ENCODE data around the gene MFRP. TPM values are rescaled to one million over a fixed set of nuclear protein-coding genes. Genes with fewer than 3 reads are reported as not detected.
A peak's percentile ranks its signal among the peaks of the same experiment; 100 is the strongest.

The MFRP gene
- total RNA-seq, 1 experiment from 2014 or later = not detected

GRCh38 chr11:119376197-119376847, 29.8 kb upstream of the MFRP start:
- H3K27me3 ChIP-seq = no peaks in the 10 kb centered on the region
- DNase-seq = peak; percentile 82 to 86
- H3K9me3 ChIP-seq (replicated peaks) = no peaks in the 10 kb centered on the region
- peak overlapping the region; percentile 40 for H3K4me3 ChIP-seq
- peaks cover 37% of the 10 kb centered on the region for H3K4me1 ChIP-seq
- H3K27ac ChIP-seq = peak overlapping the region; percentile 55
- no peaks in the 10 kb centered on the region for H3K36me3 ChIP-seq

GRCh38 chr11:119375337-119376196, 29.1 kb upstream of the MFRP start:
- H3K4me3 ChIP-seq = peak overlapping the region; percentile 40
- no peaks in the 10 kb centered on the region for H3K9me3 ChIP-seq (replicated peaks)
- no peaks in the 10 kb centered on the region for H3K36me3 ChIP-seq
- H3K4me1 ChIP-seq = peaks cover 41% of the 10 kb centered on the region
- H3K27ac ChIP-seq = peak overlapping the region; percentile 55
- peak; percentile 57 to 68 for DNase-seq
- no peaks in the 10 kb centered on the region for H3K27me3 ChIP-seq

DNA sequence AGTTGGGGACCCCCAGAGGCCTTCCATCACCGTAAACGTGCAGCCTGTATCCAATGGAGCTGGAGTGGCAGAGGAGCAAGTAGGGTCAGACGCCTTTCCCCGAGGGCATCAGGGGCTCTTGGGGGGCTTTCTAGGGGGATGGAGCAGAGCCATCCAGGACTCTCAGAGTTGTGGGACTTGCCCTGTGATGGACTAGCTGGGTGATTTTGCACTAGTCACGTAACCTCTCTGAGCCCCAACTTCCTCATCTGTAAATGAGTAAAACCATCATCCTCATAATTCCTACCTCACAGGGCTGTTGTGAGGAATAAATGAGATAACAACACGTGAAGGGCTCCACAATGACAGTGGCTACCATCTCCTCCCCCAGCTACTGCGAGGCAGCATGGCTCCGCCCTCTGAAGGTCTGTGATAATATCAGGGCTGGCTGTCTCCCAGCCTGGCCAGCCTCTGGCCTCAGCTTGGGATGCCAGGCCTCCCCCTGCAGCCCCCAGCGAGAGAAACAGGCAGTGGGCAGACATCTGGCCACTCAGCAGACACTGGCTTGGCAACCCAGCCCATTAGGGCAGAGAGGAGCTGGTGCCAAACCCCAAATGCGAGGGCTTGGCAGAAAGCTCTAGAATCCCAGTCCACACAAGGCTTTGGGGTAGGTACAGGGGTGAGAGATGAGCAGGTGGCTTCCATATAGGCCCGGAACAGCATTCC, 28.3 kb upstream of the MFRP start:
- peaks cover 48% of the 10 kb centered on the region for H3K4me1 ChIP-seq
- H3K27ac ChIP-seq = no peak overlapping the region
- no peak for DNase-seq

GRCh38 chr11:119373921-119374631, 27.6 kb upstream of the MFRP start:
- no peaks in the 10 kb centered on the region for H3K27me3 ChIP-seq
- H3K4me3 ChIP-seq = no peak overlapping the region
- no peak overlapping the region for H3K27ac ChIP-seq
- peak; percentile 70 to 84 for DNase-seq
- H3K4me1 ChIP-seq = peaks cover 53% of the 10 kb centered on the region
- H3K9me3 ChIP-seq (replicated peaks) = no peaks in the 10 kb centered on the region
- H3K36me3 ChIP-seq = no peaks in the 10 kb centered on the region

More for the DNA sequence above, 28.3 kb upstream of the MFRP start:
- no peaks in the 10 kb centered on the region for H3K27me3 ChIP-seq
- H3K4me3 ChIP-seq = no peak overlapping the region
- no peaks in the 10 kb centered on the region for H3K9me3 ChIP-seq (replicated peaks)
- no peaks in the 10 kb centered on the region for H3K36me3 ChIP-seq

GRCh38 chr11:119373059-119373920, 26.8 kb upstream of the MFRP start:
- no peaks in the 10 kb centered on the region for H3K36me3 ChIP-seq
- H3K4me3 ChIP-seq = no peak overlapping the region
- no peaks in the 10 kb centered on the region for H3K27me3 ChIP-seq
- no peak overlapping the region for H3K27ac ChIP-seq
- DNase-seq = no peak
- peaks cover 54% of the 10 kb centered on the region for H3K4me1 ChIP-seq
- no peaks in the 10 kb centered on the region for H3K9me3 ChIP-seq (replicated peaks)

GRCh38 chr11:119372260-119373058, 26.0 kb upstream of the MFRP start:
- Histone ChIP-seq H3K36me3 (no peaks in the 10 kb centered on the region), H3K27me3 (no peaks in the 10 kb centered on the region), H3K4me1 (peaks cover 57% of the 10 kb centered on the region), H3K9me3 (replicated peaks) (no peaks in the 10 kb centered on the region), H3K4me3 (no peak overlapping the region), H3K27ac (no peak overlapping the region)
- no peak for DNase-seq

DNA sequence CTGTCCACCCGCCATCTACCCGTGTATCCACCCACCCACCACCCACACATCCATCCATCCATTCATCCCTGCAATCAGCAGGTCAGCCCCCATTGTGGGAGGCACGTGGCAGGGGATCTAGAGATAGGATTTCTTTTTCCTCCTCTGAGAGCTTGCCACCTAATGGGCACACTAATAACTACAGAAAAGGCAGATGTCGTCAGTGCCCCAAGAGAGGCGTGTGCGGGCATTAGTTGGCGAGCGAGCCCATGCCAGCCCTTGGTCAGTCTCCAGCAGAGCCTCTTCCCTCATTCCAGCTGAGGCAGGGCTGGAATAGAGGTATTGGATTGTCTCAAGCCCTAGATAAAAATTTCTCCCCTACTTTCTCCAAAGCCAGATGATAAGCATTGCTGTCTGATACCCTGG, 25.3 kb upstream of the MFRP start:
- no peak for DNase-seq
- H3K27ac ChIP-seq = no peak overlapping the region
- no peaks in the 10 kb centered on the region for H3K36me3 ChIP-seq
- peaks cover 57% of the 10 kb centered on the region for H3K4me1 ChIP-seq
- H3K4me3 ChIP-seq = no peak overlapping the region
- H3K9me3 ChIP-seq (replicated peaks) = no peaks in the 10 kb centered on the region
- no peaks in the 10 kb centered on the region for H3K27me3 ChIP-seq

DNA sequence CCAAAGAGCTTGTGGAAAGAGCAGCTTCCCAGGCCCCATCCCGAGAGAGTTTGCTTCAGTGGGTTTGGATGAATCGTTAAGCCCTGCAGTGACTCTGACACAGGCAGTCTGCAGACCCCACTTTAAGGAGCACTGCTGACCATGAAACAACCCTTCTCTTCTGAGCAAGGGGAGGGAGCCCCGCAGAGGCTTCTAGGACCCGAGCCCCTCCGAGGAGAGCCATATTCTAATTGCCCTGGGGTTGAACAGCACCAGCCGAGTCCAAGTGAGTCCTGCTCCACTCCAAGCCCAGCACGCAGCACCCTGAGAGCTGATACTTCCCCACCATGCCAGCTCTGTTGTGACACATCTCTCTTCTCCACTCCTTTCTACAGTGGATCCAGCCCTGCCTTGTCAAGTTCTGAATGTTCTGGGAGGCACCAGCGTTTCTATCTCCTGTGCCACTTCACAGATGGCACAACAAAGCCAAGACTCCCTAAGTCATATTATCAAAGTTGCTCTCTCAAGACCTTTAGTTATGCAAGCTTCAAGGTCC, 24.6 kb upstream of the MFRP start:
- Histone ChIP-seq H3K27me3 (no peaks in the 10 kb centered on the region), H3K36me3 (no peaks in the 10 kb centered on the region), H3K27ac (no peak overlapping the region), H3K9me3 (replicated peaks) (no peaks in the 10 kb centered on the region), H3K4me1 (peaks cover 55% of the 10 kb centered on the region), H3K4me3 (no peak overlapping the region)
- DNase-seq = no peak

DNA sequence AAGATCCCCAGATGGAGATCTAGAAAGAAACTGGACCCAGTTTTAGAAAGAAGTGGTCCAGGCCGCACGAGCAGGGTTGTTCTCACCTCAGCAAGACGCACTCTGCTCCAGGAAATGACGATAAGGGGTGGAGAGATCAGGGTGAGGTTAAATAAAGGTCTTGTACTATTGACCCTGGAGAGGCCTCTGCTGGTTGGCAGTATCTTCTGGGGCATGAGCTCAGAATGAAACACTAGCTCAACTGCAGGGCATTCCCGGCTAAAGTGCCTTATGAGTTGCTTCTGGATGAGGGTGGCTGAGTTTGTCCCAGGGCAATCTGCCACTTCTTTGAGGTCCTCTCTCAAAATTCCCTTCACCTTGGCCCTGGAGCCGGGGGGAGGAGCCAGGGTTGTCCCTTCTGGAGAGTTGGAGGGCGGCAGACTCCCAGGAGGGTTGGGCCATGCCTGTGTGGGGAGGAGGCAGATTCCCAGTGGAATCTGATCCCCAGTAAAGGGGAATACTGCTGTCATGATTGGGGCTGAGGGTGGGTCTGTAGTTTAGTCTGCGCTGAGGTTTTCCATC, 24.1 kb upstream of the MFRP start:
- Histone ChIP-seq H3K9me3 (replicated peaks) (no peaks in the 10 kb centered on the region), H3K4me3 (no peak overlapping the region), H3K4me1 (peaks cover 49% of the 10 kb centered on the region), H3K36me3 (no peaks in the 10 kb centered on the region), H3K27ac (no peak overlapping the region), H3K27me3 (no peaks in the 10 kb centered on the region)
- no peak for DNase-seq

- no peak for DNase-seq
- Histone ChIP-seq H3K4me1 (peaks cover 37% of the 10 kb centered on the region), H3K9me3 (replicated peaks) (no peaks in the 10 kb centered on the region), H3K27ac (peak overlapping the region; percentile 74), H3K4me3 (peak overlapping the region; percentile 20; the same call in 1 of the 2 replicates), H3K36me3 (no peaks in the 10 kb centered on the region), H3K27me3 (no peaks in the 10 kb centered on the region)
Observed at GRCh38 chr11:119369132-119369925, 22.8 kb upstream of the MFRP start.

- no peaks in the 10 kb centered on the region for H3K9me3 ChIP-seq (replicated peaks)
- no peaks in the 10 kb centered on the region for H3K27me3 ChIP-seq
- peaks cover 37% of the 10 kb centered on the region for H3K4me1 ChIP-seq
- DNase-seq = peak; percentile 90 to 91
- no peaks in the 10 kb centered on the region for H3K36me3 ChIP-seq
- peak overlapping the region; percentile 20 for H3K4me3 ChIP-seq
- peak overlapping the region; percentile 74 for H3K27ac ChIP-seq
Observed at GRCh38 chr11:119368121-119369034, 21.9 kb upstream of the MFRP start.
